ENCODE measurements around the gene ART4.
A peak's percentile ranks its signal among the peaks of the same experiment; 100 is the strongest.

ART4 gene

DNA sequence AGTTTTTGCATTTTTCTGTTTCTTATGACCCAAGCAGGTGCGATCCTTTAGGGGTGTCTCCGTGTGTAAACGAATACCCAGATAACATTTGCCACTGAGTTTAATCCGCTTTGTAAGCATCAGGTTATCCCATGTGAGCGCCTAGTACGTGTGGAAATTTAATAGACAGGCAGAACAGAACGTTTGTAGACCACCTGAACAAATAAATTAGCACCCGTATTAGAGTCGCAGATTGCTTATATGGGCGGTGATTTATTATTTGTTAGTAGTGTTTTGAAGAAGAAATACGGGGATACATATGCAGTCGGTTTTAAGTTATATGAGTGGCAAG, 39.5 kb downstream of the ART4 start:
- Histone ChIP-seq H3K27me3 (ENCODE audit: control insufficient read depth in 1 of 2, insufficient read depth in 1 of 2, low read length in 2 of 2) (no peaks in the 10 kb centered on the region), H2AK5ac (ENCODE audit: low read length, severe bottlenecking) (no peak overlapping the region), H3K4ac (ENCODE audit: low read depth in 1 of 2, low read length in 2 of 2) (peak overlapping the region in 1 of 2 experiments; percentile 62), H3K9me3 (ENCODE audit: control insufficient read depth, low read length) (no peaks in the 10 kb centered on the region), H3K9ac (ENCODE audit: low read length) (peak overlapping the region; percentile 99), H2BK15ac (ENCODE audit: low read depth, poor library complexity, severe bottlenecking) (no peak overlapping the region), H3K79me1 (replicated peaks; ENCODE audit: low read length, poor library complexity, severe bottlenecking) (peaks cover 6% of the 10 kb centered on the region), H3K4me1 (ENCODE audit: control insufficient read depth, insufficient read depth, low read depth, low read length) (no peaks in the 10 kb centered on the region), H3K18ac (ENCODE audit: low read depth in 1 of 2, low read length in 2 of 2) (peak overlapping the region in 1 of 2 experiments; percentile 37), H3K4me3 (ENCODE audit: insufficient read depth in 1 of 2, low read depth in 1 of 2, low read length in 2 of 2) (peak overlapping the region; percentile 4 to 96), H4K8ac (ENCODE audit: low read length) (no peak overlapping the region), H2BK5ac (ENCODE audit: low read depth, low read length, poor library complexity, severe bottlenecking) (no peak overlapping the region), H3K36me3 (ENCODE audit: control insufficient read depth in 1 of 2, insufficient read depth in 2 of 2, low read depth in 1 of 2, low read length in 2 of 2) (peaks cover 0 to 10% of the 10 kb centered on the region in 2 experiments), H3K27ac (ENCODE audit: low read length, poor library complexity, severe bottlenecking) (peak overlapping the region; percentile 75), H2AFZ (ENCODE audit: low read depth, low read length) (no peak overlapping the region), H3K4me2 (ENCODE audit: low read length, poor library complexity, severe bottlenecking) (peak overlapping the region; percentile 73), H2BK12ac (ENCODE audit: low read length in 2 of 2) (no peak overlapping the region), H3K23ac (ENCODE audit: low read length in 2 of 2) (no peak overlapping the region), H2BK120ac (ENCODE audit: low read depth, low read length) (no peak overlapping the region), H4K91ac (ENCODE audit: low read length) (no peak overlapping the region), H3K14ac (ENCODE audit: low read length in 2 of 2) (no peak overlapping the region)
- DNase-seq: no peak
- 0% methylated on average over 11 of the region's 12 CpGs for WGBS

DNA sequence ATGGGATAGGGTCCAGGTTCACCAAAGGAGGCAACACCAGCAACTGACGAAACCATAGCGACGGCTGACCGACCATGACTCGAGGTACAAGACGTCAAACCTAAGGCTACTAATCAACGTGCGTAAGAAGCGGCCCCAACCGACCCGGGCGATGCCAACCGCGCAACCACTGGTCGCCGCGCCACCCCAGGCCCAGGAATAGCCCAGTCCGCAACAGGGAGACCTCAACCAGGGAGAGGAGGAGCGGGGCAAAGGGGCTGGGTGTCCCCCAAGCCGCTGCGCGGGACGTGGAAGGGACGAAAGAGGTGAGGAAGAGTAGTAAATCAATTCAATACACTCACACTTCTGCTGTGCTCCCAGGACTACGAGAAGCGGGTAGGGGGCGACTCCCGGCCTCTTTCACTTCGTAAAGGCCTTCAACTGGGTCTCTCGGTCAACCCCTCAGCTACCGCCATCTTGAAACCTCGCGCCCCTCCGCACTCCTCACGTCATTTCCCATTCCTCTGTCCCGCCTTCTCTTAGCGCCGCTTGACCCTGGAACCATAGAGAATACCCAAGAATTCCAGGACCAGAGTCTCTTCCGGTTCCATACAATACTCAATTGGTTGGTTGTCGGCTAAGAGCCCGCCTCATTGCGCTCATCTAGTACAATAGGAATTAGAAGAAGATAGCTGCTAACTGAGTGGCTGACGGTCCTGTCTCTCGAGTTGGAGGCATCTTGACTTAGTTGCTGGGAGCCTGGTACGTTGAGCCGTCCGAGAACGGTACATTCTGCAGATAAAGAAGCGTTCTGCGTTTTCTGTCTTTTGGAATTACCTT, 40.1 kb downstream of the ART4 start, which contains the start of the genes C12orf60 and WBP11:
C12orf60 (plus strand) TSS at position 660 of the 819 bp plus-strand sequence. CDS start 19,266 bp downstream, outside the sequence.
WBP11 (minus strand) TSS at position 468 of the 819 bp plus-strand sequence. CDS start 2,095 bp downstream, outside the sequence.
- under 1% methylated on average over 39 of the region's 50 CpGs for WGBS
- Histone ChIP-seq H3K79me1 (replicated peaks; ENCODE audit: low read length, poor library complexity, severe bottlenecking) (peaks cover 6% of the 10 kb centered on the region), H3K23ac (ENCODE audit: low read length in 2 of 2) (peak within 1 kb of the TSS in 1 of 2 experiments; percentile 98), H2BK120ac (ENCODE audit: low read depth, low read length) (peak within 1 kb of the TSS; percentile 19), H3K36me3 (ENCODE audit: control insufficient read depth in 1 of 2, insufficient read depth in 2 of 2, low read depth in 1 of 2, low read length in 2 of 2) (peaks cover 0 to 16% of the 10 kb centered on the region in 2 experiments), H3K4me1 (ENCODE audit: control insufficient read depth, insufficient read depth, low read depth, low read length) (no peaks in the 10 kb centered on the region), H3K9me3 (ENCODE audit: control insufficient read depth, low read length) (no peaks in the 10 kb centered on the region), H2AK5ac (ENCODE audit: low read length, severe bottlenecking) (no peak within 1 kb of the TSS), H2BK12ac (ENCODE audit: low read length in 2 of 2) (no peak within 1 kb of the TSS), H4K8ac (ENCODE audit: low read length) (peak within 1 kb of the TSS; percentile 89), H3K14ac (ENCODE audit: low read length in 2 of 2) (peak within 1 kb of the TSS; percentile 47 to 87), H2BK15ac (ENCODE audit: low read depth, poor library complexity, severe bottlenecking) (peak within 1 kb of the TSS; percentile 77), H3K4me3 (ENCODE audit: insufficient read depth in 1 of 2, low read depth in 1 of 2, low read length in 2 of 2) (peak within 1 kb of the TSS; percentile 96 to 100), H3K9ac (ENCODE audit: low read length) (peak within 1 kb of the TSS; percentile 99), H2AFZ (ENCODE audit: low read depth, low read length) (peak within 1 kb of the TSS; percentile 65), H3K4ac (ENCODE audit: low read depth in 1 of 2, low read length in 2 of 2) (peak within 1 kb of the TSS; percentile 84 to 85), H3K27me3 (ENCODE audit: control insufficient read depth in 1 of 2, insufficient read depth in 1 of 2, low read length in 2 of 2) (no peaks in the 10 kb centered on the region), H4K91ac (ENCODE audit: low read length) (peak within 1 kb of the TSS; percentile 82), H3K27ac (ENCODE audit: low read length, poor library complexity, severe bottlenecking) (peak within 1 kb of the TSS; percentile 75), H3K18ac (ENCODE audit: low read depth in 1 of 2, low read length in 2 of 2) (peak within 1 kb of the TSS; percentile 80 to 82), H3K4me2 (ENCODE audit: low read length, poor library complexity, severe bottlenecking) (peak within 1 kb of the TSS; percentile 93), H2BK5ac (ENCODE audit: low read depth, low read length, poor library complexity, severe bottlenecking) (no peak within 1 kb of the TSS)
- peak; percentile 100 for DNase-seq

DNA sequence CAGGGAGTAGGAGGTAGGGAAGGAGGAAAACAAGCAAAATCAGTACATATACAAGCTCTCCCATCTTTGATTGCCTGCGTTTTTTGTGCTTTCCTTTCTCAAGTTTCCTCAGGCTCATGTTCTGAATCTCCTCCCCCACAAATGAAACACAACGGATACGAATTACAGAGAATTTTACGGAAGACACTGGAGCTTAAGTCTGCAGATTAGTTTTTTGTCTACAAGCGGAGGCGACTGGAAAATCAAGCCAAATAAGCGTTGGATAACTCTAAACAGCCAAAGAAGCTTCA, 40.7 kb downstream of the ART4 start:
- H3K23ac ChIP-seq (ENCODE audit: low read length in 2 of 2): peak overlapping the region in 1 of 2 experiments; percentile 98
- H2BK120ac ChIP-seq (ENCODE audit: low read depth, low read length): peak overlapping the region; percentile 19
- peaks cover 0 to 21% of the 10 kb centered on the region in 2 experiments for H3K36me3 ChIP-seq (ENCODE audit: control insufficient read depth in 1 of 2, insufficient read depth in 2 of 2, low read depth in 1 of 2, low read length in 2 of 2)
- WGBS: 0% methylated on average over 7 of the region's 7 CpGs
- H3K27ac ChIP-seq (ENCODE audit: low read length, poor library complexity, severe bottlenecking): peak overlapping the region; percentile 35
- H2BK5ac ChIP-seq (ENCODE audit: low read depth, low read length, poor library complexity, severe bottlenecking): no peak overlapping the region
- H3K27me3 ChIP-seq (ENCODE audit: control insufficient read depth in 1 of 2, insufficient read depth in 1 of 2, low read length in 2 of 2): no peaks in the 10 kb centered on the region
- H3K4me1 ChIP-seq (ENCODE audit: control insufficient read depth, insufficient read depth, low read depth, low read length): no peaks in the 10 kb centered on the region
- H2BK15ac ChIP-seq (ENCODE audit: low read depth, poor library complexity, severe bottlenecking): no peak overlapping the region
- H3K4me3 ChIP-seq (ENCODE audit: insufficient read depth in 1 of 2, low read depth in 1 of 2, low read length in 2 of 2): peak overlapping the region; percentile 96 to 100
- peak overlapping the region; percentile 93 for H3K4me2 ChIP-seq (ENCODE audit: low read length, poor library complexity, severe bottlenecking)
- H2AK5ac ChIP-seq (ENCODE audit: low read length, severe bottlenecking): no peak overlapping the region
- H3K18ac ChIP-seq (ENCODE audit: low read depth in 1 of 2, low read length in 2 of 2): peak overlapping the region in 1 of 2 experiments; percentile 80
- no peak for DNase-seq
- H2AFZ ChIP-seq (ENCODE audit: low read depth, low read length): no peak overlapping the region
- H3K79me1 ChIP-seq (replicated peaks; ENCODE audit: low read length, poor library complexity, severe bottlenecking): peaks cover 6% of the 10 kb centered on the region
- H4K91ac ChIP-seq (ENCODE audit: low read length): no peak overlapping the region
- H3K4ac ChIP-seq (ENCODE audit: low read depth in 1 of 2, low read length in 2 of 2): peak overlapping the region; percentile 84 to 85
- H2BK12ac ChIP-seq (ENCODE audit: low read length in 2 of 2): no peak overlapping the region
- peak overlapping the region; percentile 99 for H3K9ac ChIP-seq (ENCODE audit: low read length)
- H4K8ac ChIP-seq (ENCODE audit: low read length): no peak overlapping the region
- no peaks in the 10 kb centered on the region for H3K9me3 ChIP-seq (ENCODE audit: control insufficient read depth, low read length)
- H3K14ac ChIP-seq (ENCODE audit: low read length in 2 of 2): no peak overlapping the region

DNA sequence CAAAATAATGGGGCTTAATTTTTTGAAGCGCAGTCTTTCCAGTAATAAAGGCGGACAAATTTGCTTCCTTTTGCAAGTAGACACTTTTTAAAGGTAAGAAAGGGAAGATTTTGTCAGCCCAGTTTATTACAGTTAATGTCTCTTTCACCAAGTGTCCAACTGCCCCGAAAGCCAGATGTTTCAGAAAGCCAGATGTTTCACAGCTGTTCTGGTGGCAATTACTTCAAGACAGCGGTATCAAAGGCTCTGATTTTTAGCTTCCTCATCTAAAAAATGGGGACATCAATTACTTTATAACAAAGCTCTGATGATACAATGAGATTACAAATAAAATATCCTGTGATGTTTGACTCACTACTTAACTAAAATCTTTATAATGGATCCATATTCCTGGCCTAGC, 41.1 kb downstream of the ART4 start:
- H2BK15ac ChIP-seq (ENCODE audit: low read depth, poor library complexity, severe bottlenecking): no peak overlapping the region
- peaks cover 0 to 25% of the 10 kb centered on the region in 2 experiments for H3K36me3 ChIP-seq (ENCODE audit: control insufficient read depth in 1 of 2, insufficient read depth in 2 of 2, low read depth in 1 of 2, low read length in 2 of 2)
- no peak overlapping the region for H2AK5ac ChIP-seq (ENCODE audit: low read length, severe bottlenecking)
- H2AFZ ChIP-seq (ENCODE audit: low read depth, low read length): no peak overlapping the region
- H4K91ac ChIP-seq (ENCODE audit: low read length): no peak overlapping the region
- H3K18ac ChIP-seq (ENCODE audit: low read depth in 1 of 2, low read length in 2 of 2): no peak overlapping the region
- H3K9ac ChIP-seq (ENCODE audit: low read length): peak overlapping the region; percentile 99
- peak overlapping the region in 1 of 2 experiments; percentile 96 for H3K4me3 ChIP-seq (ENCODE audit: insufficient read depth in 1 of 2, low read depth in 1 of 2, low read length in 2 of 2)
- H3K4me2 ChIP-seq (ENCODE audit: low read length, poor library complexity, severe bottlenecking): peak overlapping the region; percentile 93
- H3K4me1 ChIP-seq (ENCODE audit: control insufficient read depth, insufficient read depth, low read depth, low read length): no peaks in the 10 kb centered on the region
- H2BK12ac ChIP-seq (ENCODE audit: low read length in 2 of 2): no peak overlapping the region
- H3K27me3 ChIP-seq (ENCODE audit: control insufficient read depth in 1 of 2, insufficient read depth in 1 of 2, low read length in 2 of 2): no peaks in the 10 kb centered on the region
- H3K23ac ChIP-seq (ENCODE audit: low read length in 2 of 2): no peak overlapping the region
- 82% methylated on average over 3 of the region's 4 CpGs for whole genome bisulfite sequencing
- H3K14ac ChIP-seq (ENCODE audit: low read length in 2 of 2): no peak overlapping the region
- no peak overlapping the region for H2BK120ac ChIP-seq (ENCODE audit: low read depth, low read length)
- H4K8ac ChIP-seq (ENCODE audit: low read length): no peak overlapping the region
- peaks cover 9% of the 10 kb centered on the region for H3K79me1 ChIP-seq (replicated peaks; ENCODE audit: low read length, poor library complexity, severe bottlenecking)
- no peaks in the 10 kb centered on the region for H3K9me3 ChIP-seq (ENCODE audit: control insufficient read depth, low read length)
- H2BK5ac ChIP-seq (ENCODE audit: low read depth, low read length, poor library complexity, severe bottlenecking): no peak overlapping the region
- no peak overlapping the region for H3K4ac ChIP-seq (ENCODE audit: low read depth in 1 of 2, low read length in 2 of 2)
- H3K27ac ChIP-seq (ENCODE audit: low read length, poor library complexity, severe bottlenecking): no peak overlapping the region
- peak; percentile 30 for DNase-seq
